ENCODE data around the gene FSIP2.
"Not testable (repeated sequence)": the region's sequence is repeated elsewhere in the genome, so short reads cannot be mapped to it uniquely, and the experiment has no call there.

The FSIP2 gene

GRCh38 chr2:185811580-185811979, 73.0 kb downstream of the FSIP2 start:
- no peak for DNase-seq

- no peak for DNase-seq
Observed at GRCh38 chr2:185813707-185814106, 75.1 kb downstream of the FSIP2 start.

GRCh38 chr2:185817991-185818390, 79.4 kb downstream of the FSIP2 start:
- no peak for DNase-seq

DNA sequence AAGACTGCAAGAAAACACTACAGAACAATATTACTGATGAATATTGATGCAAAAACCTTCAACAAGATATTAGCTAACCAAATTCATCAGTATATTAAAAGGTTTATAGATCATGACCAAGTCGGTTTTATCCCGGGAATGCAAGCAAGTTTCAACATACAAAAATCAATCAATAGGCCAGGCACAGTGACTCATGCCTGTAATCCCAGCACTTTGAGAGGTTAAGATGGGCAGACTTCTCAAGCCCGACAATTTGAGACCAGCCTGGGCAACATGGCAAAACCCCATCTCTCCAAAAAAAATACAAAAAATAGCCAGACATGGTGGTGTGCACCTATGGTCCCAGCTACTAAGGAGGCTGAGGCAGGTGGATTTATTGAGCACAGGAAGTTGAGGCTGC, 82.9 kb downstream of the FSIP2 start:
- no peak for DNase-seq

DNA sequence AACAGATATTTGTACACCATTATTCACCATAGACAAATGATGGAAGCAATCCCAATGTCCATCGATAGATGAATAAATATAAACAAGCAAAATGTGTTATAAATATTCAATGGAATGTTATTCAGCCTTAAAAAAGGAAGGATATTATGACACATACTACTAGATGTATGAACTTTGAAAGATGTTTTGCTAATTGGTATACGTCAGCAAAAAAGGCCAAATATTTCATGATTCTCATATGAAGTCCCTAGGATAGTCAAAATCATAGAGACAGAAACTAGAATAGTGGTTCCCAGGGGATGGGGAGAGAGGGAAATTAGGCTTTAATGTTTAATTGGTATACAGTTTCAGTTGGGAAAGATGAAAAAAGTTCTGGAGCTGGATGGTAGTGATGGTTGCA, 85.2 kb downstream of the FSIP2 start:
- no peak for DNase-seq

DNA sequence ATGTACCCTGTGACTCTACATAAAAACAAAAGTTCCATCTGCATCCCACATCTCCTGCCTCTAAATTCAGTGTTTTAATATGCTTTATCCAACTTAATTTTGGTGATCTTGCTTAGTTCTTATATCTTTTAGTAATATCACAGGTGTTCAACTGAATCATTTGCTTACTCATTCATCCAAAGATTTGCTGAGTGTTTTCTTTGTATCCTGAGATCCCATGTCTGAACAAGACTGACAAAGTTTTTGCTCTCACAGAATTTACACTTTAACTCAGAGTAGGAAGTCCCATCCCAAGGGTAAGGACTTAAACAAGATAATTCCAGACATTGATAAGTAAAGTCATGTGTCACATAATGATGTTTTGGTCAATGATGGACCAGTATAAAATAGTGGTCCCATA, 87.0 kb downstream of the FSIP2 start:
- no peak for DNase-seq

DNA sequence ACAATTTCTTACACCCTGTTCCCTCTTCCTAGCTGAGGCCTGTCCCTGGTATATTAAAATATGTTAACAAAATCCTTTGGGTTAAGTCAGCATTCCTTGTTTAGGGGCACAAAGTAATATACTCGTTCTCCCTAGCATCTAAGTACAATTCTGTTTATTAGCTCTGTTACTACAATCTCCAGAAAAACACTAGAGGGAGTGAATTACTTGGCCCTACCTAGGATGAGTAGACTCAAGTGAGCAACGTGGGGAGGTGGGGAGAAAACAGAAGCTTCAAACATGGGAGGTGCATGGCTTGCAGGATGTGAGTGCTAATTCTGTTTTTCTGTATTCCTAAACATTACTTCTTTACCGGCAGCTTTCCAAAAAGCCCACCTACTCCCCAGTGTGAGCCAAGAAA, 89.7 kb downstream of the FSIP2 start:
- DNase-seq, result no peak

DNA sequence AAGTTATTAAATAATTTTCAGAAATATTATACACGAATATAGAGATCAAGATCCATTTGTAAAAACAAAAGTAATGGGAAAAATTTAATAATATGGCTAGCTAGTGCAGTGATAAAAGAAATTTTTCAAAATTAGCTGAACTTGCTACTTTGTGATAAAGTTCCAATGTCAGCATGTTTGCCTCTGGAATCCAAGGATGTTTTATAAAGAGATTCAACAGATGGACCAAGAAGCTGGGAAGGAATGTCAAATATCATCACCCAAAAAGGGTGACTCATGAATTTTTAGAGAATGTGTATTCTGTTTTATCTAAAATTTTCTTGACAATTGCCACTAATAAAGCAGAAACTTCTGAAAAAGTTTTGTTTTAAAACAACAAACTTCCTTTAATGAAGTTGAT, 95.3 kb downstream of the FSIP2 start:
- DNase-seq, result no peak

DNA sequence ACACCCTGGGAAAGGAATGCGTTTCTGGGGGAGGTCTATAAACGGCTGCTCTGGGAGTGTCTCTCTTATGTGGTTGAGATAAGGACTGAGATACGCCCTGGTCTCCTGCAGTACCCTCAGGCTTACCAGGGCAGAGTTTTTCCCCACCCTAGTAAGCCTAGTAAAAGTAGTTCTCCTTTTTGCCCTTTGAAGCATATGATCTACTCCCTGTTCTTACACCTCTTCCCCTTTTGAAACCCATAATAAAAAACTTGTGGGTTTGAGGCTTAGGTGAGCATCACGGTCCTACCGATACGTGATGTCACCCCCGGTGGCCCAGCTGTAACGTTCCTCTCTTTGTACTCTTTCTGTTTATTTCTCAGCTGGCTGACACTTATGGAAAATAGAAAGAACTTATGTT, 97.4 kb downstream of the FSIP2 start:
- DNase-seq, result no peak

- no peak for DNase-seq
Observed at GRCh38 chr2:185854885-185855284, 116.3 kb downstream of the FSIP2 start.

DNA sequence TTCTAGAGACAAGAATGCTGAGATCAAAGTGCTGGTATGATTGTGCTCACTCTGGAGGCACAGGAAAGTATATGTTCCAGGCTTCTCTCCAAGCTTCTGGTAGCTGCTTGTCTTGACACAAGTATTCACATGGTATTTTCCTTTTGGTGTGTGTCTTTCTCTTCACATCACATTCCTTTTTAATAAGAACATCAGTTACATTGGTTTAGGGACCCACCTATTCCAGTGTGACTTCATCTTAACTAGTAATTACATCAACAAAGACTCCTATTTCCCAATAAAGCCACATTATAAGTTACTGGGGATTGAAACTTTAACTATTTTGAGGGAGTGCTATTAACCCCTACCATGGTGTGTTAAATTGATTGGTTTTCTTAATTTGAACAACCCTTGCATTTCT, 119.1 kb downstream of the FSIP2 start:
- DNase-seq, result no peak

DNA sequence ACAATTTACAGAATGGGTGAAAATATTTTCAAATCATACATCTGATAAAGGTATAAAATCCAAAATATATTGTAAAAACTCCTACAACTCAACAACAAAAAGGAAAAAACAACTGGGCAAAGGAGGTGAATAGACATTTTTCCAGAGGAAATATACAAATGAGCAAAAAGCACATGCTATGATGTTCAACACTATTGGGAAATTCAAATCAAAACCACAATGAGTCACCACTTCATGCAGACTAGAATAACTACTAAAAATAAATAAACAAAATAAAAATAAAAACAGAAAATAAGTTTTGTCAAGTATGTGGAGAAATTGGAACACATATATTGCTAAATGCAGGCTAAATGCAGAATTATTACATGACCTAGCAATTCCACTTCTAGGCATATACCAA, 120.9 kb downstream of the FSIP2 start:
- no peak for DNase-seq

DNA sequence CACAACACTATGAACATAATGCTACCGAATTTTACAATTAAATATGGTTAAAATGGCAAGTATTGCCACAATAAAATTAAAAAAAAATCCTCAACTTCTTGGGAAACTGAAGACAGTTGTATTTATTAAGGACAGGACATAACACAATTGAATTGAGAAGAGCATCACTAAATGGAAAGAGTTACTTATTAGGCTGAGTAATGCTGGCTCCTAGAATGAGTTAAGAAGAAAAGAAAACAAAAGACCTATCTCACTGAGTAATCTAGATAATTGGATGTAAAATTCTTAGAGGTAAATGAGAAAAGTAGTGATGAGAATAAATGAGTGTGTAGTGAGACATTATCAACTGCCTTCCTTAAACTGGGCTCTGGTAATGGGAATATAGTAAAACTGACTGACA, 121.7 kb downstream of the FSIP2 start:
- DNase-seq, result no peak

GRCh38 chr2:185862657-185863398, 124.2 kb downstream of the FSIP2 start:
- no peak for DNase-seq

DNA sequence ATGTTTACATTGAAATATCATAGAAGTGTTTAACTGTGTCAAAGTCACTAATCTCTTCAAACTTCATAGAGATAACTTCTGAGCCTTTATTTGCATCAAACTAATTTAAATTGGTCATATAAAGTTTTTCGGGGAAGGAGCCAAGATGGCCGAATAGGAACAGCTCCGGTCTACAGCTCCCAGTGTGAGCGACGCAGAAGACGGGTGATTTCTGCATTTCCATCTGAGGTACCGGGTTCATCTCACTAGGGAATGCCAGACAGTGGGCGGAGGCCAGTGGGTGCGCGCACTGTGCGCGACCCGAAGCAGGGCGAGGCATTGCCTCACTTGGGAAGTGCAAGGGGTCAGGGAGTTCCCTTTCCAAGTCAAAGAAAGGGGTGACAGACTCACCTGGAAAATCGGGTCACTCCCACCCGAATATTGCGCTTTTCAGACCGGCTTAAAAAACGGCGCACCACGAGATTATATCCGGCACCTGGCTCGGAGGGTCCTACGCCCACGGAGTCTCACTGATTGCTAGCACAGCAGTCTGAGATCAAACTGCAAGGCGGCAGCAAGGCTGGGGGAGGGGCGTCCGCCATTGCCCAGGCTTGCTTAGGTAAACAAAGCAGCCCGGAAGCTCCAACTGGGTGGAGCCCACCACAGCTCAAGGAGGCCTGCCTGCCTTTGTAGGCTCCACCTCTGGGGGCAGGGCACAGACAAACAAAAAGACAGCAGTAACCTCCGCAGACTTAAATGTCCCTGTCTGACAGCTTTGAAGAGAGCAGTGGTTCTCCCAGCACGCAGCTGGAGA, 126.1 kb downstream of the FSIP2 start:
- DNase-seq, result not testable (repeated sequence)

DNA sequence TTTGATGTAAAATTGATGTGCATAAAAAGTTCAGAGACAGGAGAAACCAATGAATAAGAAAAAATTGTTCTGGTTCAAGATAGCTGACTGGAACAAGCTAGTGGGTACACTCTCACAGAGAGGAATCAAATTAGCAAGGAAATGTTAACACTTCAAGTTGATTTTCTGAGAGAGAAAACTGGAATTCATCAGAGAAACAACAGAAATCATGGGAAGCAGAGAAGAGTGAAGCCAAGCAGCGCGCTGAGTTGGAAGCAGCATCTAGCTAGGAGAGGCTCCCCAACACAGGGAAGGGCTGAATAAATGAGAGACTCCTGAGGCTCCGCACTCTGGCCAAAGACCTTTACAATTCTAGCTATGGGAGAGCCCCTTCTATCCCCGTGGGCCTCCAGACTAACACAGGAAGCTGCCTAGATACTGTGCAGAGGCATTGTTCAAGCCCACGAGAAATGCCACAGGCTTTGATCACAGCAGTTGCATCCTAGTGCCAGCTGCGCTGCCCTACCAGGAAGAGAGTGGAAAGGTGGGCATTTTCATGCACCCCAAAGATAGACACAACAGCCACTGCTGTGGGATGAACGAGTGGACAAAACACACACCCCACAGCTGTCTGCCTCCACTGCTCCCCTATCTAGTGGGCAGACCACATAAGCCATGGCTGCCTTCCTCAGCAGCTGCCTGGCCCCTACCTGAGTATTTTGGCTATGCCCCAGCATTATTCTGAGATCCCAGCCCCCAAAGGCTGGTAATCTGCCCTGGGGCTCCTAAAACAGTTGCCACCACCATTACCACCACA, 136.7 kb downstream of the FSIP2 start:
- no peak for DNase-seq

GRCh38 chr2:185876234-185876633, 137.6 kb downstream of the FSIP2 start:
- DNase-seq, result no peak

- DNase-seq, result no peak
Observed at GRCh38 chr2:185880396-185880795, 141.8 kb downstream of the FSIP2 start.

All from NCI-H524 treated with DMSO at 0.1 percent for 48 hours (cell line).